ENCODE measurements around the gene HOXB3. TPM values are rescaled to one million over a fixed set of nuclear protein-coding genes. Genes with fewer than 3 reads are reported as not detected.

The HOXB3 gene
- polyA plus RNA-seq, 1 donor (not counting 4 experiments of a cell fraction or from before 2014, with no cell fraction given) = 1.1 TPM

DNA sequence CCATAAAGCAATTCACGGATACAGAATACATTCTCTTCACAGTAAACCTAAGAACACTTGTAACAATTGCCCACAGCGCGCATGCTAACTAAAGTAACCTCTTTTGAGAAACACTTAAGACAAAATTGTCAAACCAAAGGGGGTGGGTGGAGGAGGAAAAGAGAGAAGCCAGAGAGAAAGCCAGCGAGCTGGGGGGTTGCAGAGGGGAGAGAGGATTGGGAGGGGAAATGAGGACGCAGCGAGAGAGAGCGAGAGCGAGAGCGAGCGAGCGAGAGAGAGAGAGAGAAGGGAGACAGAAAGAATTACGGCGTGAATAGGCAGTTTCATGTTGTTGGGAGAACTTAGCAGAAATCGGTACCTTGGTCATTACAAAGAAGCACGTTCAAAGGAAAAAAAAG is 22.4 kb upstream of the HOXB3 start:
- Histone ChIP-seq H3K4me2 (ENCODE audit: control insufficient read depth, extremely low read depth, insufficient read depth, low read depth, low read length) (peak overlapping the region; percentile 71), H3K36me3 (ENCODE audit: control insufficient read depth in 2 of 2, extremely low read depth in 1 of 2, insufficient read depth in 2 of 2, low read length in 2 of 2) (no peaks in the 10 kb centered on the region), H3K27ac (ENCODE audit: control insufficient read depth, insufficient read depth, low read length) (no peak overlapping the region), H3K79me2 (ENCODE audit: control insufficient read depth, insufficient read depth, low read length) (no peaks in the 10 kb centered on the region), H3K9me1 (ENCODE audit: control insufficient read depth, extremely low read depth, insufficient read depth, low read length) (peaks cover 2% of the 10 kb centered on the region), H3K9ac (ENCODE audit: control insufficient read depth, extremely low read depth, insufficient read depth, low read length) (no peak overlapping the region), H3K9me3 (ENCODE audit: control insufficient read depth, low read depth, low read length) (no peaks in the 10 kb centered on the region), H3K27me3 (ENCODE audit: control insufficient read depth, extremely low read depth, insufficient read depth, low read length) (peaks cover 90% of the 10 kb centered on the region), H3K4me3 (ENCODE audit: control insufficient read depth in 2 of 3, extremely low read depth in 1 of 3, insufficient read depth in 2 of 3, low read depth in 1 of 3, low read length in 3 of 3) (peak overlapping the region in 2 of 3 experiments; percentile 20 to 36), H2AFZ (ENCODE audit: control insufficient read depth, low read length) (no peak overlapping the region), H4K20me1 (ENCODE audit: control insufficient read depth, extremely low read depth, insufficient read depth, low read length) (no peaks in the 10 kb centered on the region), H3K4me1 (ENCODE audit: control insufficient read depth, extremely low read depth, insufficient read depth, low read length) (peaks cover 8% of the 10 kb centered on the region)
- FAIRE-seq = no peak
- dilution Hi-C loops (cut with MboI; ENCODE audit: extremely low pct_ligation_motif_present, low sequenced_read_pairs) = no loop called here
- TF ChIP-seq, protein P1, sequence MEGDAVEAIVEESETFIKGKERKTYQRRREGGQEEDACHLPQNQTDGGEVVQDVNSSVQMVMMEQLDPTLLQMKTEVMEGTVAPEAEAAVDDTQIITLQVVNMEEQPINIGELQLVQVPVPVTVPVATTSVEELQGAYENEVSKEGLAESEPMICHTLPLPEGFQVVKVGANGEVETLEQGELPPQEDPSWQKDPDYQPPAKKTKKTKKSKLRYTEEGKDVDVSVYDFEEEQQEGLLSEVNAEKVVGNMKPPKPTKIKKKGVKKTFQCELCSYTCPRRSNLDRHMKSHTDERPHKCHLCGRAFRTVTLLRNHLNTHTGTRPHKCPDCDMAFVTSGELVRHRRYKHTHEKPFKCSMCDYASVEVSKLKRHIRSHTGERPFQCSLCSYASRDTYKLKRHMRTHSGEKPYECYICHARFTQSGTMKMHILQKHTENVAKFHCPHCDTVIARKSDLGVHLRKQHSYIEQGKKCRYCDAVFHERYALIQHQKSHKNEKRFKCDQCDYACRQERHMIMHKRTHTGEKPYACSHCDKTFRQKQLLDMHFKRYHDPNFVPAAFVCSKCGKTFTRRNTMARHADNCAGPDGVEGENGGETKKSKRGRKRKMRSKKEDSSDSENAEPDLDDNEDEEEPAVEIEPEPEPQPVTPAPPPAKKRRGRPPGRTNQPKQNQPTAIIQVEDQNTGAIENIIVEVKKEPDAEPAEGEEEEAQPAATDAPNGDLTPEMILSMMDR (optimal IDR thresholded peaks at IDR 0.05 in 1 of 3, IDR thresholded peaks at IDR 0.05 in 1 of 3, conservative IDR thresholded peaks at IDR 0.05 in 1 of 3; ENCODE audit: extremely low read depth in 1 of 3, insufficient read depth in 2 of 3, low read length in 3 of 3) = no peak
- TF ChIP-seq EZH2 (IDR thresholded peaks at IDR 0.05; ENCODE audit: low read length) = no peak
- no peak for DNase-seq (ENCODE audit: low read depth, low spot score)

DNA sequence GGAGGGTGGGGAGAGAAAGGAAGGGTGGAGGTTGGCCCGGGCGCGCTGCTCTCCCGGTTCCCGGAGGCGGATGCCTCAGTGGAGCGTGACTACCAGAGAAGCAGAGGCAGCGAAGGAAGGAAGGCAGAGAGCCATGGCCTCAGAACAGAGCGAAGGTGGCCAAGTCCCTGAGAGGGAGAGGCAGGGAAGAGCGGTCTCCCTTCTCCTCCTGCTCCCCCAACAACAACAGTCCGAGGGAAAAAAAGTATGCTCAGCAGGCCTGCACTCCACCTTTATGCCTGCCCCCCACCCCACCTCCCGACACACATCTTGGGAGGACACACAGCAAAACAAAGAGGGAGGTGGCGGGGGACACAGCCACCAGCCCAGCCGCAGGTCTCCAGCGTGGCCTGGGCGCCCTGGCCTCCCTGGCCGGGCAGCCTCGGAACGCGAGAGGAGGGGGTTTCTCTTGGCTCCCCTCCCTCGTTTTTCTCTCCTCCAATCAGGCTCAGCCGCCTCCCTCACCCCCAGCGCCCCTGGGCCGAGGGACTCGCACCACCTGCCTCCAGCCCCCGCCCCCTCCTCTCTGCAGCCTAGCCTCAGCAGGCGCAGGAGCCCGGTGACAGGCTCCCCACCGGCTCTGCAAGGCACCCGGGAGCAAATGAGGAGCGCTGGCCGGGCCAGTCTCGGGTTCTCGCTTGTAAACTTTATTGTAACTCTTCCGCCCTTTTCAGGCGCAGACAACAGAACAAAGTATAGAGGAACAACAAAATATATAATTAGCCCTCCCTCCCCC is 21.8 kb upstream of the HOXB3 start:
- dilution Hi-C loops (cut with MboI; ENCODE audit: extremely low pct_ligation_motif_present, low sequenced_read_pairs) = no loop called here
- no peaks in the 10 kb centered on the region for H4K20me1 ChIP-seq (ENCODE audit: control insufficient read depth, extremely low read depth, insufficient read depth, low read length)
- peaks cover 90% of the 10 kb centered on the region for H3K27me3 ChIP-seq (ENCODE audit: control insufficient read depth, extremely low read depth, insufficient read depth, low read length)
- H2AFZ ChIP-seq (ENCODE audit: control insufficient read depth, low read length) = no peak overlapping the region
- no peaks in the 10 kb centered on the region for H3K9me3 ChIP-seq (ENCODE audit: control insufficient read depth, low read depth, low read length)
- H3K9me1 ChIP-seq (ENCODE audit: control insufficient read depth, extremely low read depth, insufficient read depth, low read length) = peaks cover 2% of the 10 kb centered on the region
- peak overlapping the region; percentile 9 for H3K4me2 ChIP-seq (ENCODE audit: control insufficient read depth, extremely low read depth, insufficient read depth, low read depth, low read length)
- H3K79me2 ChIP-seq (ENCODE audit: control insufficient read depth, insufficient read depth, low read length) = no peaks in the 10 kb centered on the region
- H3K4me3 ChIP-seq (ENCODE audit: control insufficient read depth in 2 of 3, extremely low read depth in 1 of 3, insufficient read depth in 2 of 3, low read depth in 1 of 3, low read length in 3 of 3) = peak overlapping the region in 1 of 3 experiments; percentile 51
- H3K36me3 ChIP-seq (ENCODE audit: control insufficient read depth in 2 of 2, extremely low read depth in 1 of 2, insufficient read depth in 2 of 2, low read length in 2 of 2) = no peaks in the 10 kb centered on the region
- TF ChIP-seq EZH2 (IDR thresholded peaks at IDR 0.05; ENCODE audit: low read length) = peak; percentile 53
- TF ChIP-seq, protein P1 (optimal IDR thresholded peaks at IDR 0.05 in 1 of 3, IDR thresholded peaks at IDR 0.05 in 1 of 3, conservative IDR thresholded peaks at IDR 0.05 in 1 of 3; ENCODE audit: extremely low read depth in 1 of 3, insufficient read depth in 2 of 3, low read length in 3 of 3) = no peak
- H3K4me1 ChIP-seq (ENCODE audit: control insufficient read depth, extremely low read depth, insufficient read depth, low read length) = peaks cover 8% of the 10 kb centered on the region
- no peak overlapping the region for H3K9ac ChIP-seq (ENCODE audit: control insufficient read depth, extremely low read depth, insufficient read depth, low read length)
- no peak overlapping the region for H3K27ac ChIP-seq (ENCODE audit: control insufficient read depth, insufficient read depth, low read length)
- no peak for FAIRE-seq
- no peak for DNase-seq (ENCODE audit: low read depth, low spot score)
